Stimulated activated CD8-positive, alpha-beta memory T cell treated with anti-CD3 and anti-CD28 coated beads, Interleukin-4, amount 100 ng/mL, for 1 hour (primary cell): ENCODE data around the gene C14orf93.
A peak's percentile ranks its signal among the peaks of the same experiment; 100 is the strongest.

Experiments used
- DNase-seq, 2 donors: peaks; one replicate each; pipeline ENCODE4 v3.0.0-alpha.2; 2020; ENCODE audit warnings: low read depth in 2 of 2, low spot score in 1 of 2

The C14orf93 gene

DNA sequence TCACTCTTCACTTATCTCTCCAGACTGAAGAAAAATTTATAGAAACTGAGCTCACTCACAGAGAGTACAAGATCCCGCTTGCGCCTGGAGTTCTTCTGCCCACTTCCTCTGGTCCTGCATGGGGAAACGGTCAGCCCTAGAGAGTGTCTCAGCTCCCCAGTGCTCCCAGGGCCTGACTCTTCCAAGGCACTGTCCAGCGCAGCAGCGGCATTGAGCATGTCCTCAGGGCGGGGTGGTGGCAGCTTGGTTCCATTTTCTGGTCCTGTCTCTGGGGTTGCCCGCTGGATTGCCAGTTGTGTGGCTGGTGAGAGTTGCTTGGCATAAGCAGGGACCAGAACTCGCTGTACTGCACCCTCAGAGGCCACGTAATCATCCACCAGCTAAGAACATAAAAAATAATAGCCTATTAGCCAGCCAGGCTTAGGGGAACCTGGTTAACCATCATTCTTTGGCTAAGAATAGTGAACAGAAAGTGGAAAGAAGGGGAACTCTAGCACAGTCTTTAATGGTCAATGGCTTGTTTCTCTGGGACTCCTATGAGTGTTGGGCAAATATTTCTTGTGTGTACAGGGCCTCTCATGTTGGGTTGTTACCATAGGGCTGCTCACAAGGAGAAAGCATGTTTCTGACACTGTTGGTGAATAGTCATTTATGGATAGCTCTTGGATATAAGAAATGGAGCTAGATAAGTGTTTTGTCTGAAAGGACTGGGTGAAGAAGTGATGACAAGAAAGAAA lies 13.9 kb downstream of the C14orf93 start:
- no peak for DNase-seq

DNA sequence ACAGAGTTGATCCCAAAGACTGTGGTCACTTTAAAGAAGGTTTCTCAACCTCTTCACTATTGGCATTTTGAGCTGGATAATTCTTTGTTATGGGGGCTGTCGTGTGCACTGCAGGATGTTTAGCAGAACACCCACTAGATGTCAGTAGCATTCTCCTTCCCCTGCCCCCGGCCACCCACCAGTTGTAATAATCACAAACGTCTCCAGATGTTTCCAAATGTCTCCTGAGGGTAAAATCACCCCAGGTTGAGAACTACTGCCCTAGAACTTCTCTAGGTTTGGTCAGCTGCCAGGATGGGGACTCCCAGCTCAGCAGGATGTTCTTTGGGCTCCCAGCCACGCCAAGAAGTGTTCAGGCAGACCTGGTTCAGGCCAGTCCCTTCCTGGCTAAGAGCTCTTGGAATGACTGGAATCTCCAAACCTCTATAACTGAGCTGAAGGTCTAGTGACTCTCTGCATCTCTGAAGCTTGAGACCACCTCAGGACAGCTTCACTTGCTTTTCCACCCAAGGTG lies 15.1 kb downstream of the C14orf93 start:
- no peak for DNase-seq

DNA sequence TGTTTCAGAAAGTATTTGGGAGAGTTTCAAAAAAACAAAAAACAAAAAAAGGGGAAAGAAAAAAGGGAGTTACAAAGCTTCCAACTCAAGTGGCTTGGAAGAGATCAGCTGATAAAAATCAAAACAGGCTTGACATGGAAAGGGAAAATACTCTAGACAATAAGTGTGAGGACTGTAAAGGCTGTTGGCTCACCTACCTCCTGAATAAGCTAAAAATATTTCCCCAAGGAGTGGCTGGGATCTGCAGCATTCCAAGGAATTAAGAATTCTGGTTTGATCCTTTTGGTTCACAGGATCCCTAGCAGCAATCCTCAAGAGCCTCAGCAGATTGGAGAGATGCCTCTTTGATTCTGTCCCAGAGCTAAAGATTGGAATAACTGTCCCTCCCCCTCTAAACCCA lies 16.4 kb downstream of the C14orf93 start:
- no peak for DNase-seq

DNA sequence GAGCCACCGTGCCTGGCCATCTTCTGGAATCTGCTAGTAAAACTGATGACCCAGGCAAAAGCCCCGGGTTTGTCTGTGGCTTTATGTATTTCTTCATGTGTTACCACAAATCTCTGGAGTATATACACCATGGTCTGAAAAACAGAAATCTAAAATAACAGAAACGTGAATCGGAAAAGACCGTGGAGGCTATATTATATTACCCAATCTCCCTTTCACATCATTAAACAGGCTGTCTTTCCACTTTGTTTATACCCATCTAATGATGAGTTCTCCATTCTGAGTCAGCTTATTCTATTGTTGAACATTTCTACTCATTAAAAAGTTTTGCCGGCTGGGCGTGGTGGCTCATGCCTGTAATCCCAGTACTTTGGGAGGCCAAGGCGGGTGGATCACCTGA lies 18.1 kb downstream of the C14orf93 start:
- no peak for DNase-seq

DNA sequence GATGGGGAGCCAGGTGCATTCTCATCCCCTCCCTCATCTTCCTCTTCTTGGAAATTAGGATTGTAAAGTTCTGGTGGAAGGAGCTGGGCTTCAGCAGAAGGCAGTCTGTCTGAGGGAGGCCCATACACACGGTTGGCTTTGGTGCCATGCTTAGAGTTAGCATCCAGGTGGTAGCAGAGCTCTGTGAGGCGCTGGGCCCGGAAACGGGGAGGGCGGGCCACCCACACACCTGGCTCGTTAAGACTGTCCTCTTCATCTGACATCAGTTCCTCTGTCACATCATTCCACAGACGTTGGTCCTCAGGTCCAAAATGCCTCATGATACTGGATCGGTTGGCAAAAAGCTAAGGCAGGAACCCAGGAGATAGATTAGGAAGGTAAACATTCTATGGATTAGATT lies 22.7 kb downstream of the C14orf93 start:
- no peak for DNase-seq

DNA sequence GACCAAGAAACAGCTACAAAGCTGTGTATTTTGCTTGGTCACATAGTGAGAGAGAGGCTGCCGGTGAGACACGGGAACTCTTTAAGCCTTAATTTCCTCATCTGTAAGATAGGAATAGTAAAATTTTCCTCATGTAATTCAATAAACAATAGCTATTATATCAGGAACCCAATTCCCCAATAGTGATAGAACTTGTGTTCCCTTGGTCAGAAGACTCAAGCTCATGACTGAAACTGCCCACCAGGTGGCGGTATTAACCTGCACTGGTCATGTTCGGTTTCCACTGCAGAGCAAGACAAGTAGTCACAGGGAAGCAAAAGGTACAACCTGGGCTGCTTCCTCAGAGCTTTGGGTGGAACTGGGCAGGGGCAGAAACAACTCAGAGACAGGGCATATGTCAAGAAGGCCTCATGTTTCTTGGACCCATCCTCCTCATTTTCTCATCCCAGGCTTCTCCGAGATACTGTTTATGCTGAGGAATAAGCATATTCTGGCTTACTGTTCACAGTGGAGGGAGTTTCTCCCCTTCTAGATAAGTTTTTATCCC lies 23.4 kb downstream of the C14orf93 start:
- peak; percentile 86 to 89 for DNase-seq

DNA sequence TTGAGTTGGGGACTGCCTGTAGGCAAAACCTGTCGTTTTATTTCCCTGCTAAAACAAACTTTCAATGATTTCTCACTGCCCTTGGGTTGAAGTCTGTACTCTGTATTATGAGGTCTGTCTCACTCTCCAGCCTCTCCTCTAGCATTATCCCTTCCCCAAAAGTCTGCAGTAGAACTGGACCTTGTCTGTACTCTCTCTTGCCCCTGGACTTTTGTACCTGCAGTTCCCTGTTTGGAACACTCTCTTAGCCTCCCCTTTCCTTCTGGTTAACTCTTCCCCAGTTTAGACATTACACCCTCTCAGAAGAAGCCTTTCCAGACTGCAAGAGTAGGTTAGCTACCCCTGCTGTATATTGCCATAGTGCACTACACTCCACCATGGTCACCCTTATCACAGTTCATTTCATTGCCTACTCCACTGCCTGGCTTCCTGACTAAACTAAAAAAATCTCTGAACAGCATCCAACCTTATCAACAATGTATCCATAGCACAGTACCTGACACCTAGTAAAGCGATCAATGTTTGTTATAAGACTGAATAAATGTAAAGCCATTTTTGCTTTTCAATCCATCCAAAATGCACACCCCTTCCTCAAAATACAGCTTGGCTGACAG lies 23.9 kb downstream of the C14orf93 start:
- DNase-seq: no peak

DNA sequence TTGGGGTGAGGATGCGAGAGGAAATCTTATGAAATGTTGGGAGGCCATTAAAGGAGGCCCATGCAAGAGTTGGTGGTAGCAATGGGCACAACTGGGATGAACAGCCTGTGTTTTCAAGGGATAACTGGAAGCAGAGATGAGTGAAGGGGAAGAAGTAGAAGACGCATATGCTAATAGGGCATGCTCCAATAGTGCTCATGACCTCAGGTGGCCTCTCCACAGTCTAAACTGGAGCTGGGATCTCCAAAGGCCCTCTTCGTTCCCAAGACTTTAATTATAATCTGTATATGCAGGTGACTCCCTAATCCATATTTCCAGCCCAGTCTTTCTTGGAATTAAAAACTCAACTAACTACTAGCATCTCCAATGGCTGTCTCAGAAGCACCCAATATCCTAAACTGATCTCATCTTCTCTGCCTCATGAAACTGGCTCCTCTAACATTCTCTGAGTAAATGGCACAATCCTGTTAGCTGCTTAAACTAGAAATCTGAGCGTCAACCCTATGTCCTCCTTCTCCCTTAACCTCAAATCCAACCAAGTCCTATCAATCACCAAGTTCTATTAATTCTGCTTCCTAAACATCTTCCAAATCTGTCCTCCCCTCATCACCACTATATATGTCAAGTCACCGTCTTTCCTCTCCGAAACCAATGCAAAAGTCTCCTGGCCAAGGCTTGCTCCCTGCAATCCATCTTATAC lies 24.8 kb downstream of the C14orf93 start:
- DNase-seq: no peak

DNA sequence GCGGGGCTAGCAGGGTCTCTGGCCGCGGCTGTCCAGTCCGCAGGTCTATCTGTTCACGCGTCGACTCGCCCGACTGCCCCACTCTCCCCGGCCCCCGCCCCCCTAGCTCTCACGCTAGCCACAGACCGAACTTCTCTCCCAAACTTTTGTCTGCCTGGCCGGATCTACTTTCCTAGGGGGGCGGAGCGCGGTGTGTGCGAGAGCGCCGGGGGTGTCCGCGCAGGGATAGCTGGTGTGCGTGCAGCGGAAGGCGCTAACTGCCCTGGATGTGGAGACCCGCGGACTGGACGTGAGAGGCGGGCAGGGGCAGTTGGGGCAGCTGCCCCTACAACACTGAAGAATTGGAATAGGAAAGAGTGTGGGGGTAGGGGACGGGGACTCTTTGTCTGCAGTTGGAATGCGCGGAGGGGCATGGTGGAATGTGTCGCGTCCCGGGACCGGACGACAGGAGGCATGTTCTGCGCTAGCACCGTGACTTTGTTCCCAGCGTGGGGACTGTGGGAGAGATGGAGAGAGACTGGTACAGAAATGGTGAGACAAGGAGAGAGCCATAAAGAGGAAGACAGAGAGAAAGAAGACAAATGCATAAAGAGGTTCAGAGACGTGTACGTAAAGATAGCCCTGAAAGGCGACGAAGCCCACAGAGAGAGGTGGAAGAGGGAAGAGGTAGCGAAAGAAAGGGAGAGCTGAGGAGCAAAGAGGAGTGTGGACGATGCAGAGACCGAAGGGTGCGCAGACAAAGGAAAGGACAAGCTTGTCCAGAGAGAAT lies 27.3 kb downstream of the C14orf93 start, which contains the start of gene AJUBA:
Gene AJUBA, minus strand, starts transcription at position 75 of the 769 bp plus-strand sequence. CDS start 285 bp downstream, outside the sequence.
- peak in 1 of 2 donors; percentile 37 for DNase-seq

DNA sequence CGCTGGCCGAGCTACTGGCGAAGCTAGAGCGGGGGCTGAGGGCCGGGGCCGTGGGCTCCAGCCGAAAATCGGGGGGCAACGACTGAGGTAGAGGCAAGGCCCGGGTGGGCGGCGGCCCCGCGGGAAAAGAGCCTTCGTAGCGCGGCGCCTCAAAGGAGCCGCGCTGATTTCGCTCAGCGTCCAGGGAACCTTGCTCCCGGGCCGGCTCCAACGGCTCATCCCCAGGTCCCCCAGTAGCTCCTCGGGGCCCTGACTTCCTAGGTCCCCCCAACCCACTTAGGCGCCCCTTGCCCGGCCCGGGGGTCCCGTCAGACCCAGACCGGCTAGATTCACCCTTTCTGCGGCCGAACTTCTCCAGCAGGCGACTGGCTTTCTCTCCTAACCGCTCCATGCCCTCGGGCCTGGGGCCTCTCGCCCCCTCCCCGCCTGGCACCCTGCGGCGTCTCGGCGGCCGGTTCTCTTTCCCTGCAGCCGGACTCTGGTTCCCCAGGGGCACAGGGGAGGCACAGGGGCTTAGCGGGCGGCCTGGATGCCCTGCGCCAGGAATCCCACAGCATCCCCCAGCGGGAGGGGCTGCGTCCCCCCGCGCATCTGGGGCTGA lies 28.0 kb downstream of the C14orf93 start:
- DNase-seq: no peak

DNA sequence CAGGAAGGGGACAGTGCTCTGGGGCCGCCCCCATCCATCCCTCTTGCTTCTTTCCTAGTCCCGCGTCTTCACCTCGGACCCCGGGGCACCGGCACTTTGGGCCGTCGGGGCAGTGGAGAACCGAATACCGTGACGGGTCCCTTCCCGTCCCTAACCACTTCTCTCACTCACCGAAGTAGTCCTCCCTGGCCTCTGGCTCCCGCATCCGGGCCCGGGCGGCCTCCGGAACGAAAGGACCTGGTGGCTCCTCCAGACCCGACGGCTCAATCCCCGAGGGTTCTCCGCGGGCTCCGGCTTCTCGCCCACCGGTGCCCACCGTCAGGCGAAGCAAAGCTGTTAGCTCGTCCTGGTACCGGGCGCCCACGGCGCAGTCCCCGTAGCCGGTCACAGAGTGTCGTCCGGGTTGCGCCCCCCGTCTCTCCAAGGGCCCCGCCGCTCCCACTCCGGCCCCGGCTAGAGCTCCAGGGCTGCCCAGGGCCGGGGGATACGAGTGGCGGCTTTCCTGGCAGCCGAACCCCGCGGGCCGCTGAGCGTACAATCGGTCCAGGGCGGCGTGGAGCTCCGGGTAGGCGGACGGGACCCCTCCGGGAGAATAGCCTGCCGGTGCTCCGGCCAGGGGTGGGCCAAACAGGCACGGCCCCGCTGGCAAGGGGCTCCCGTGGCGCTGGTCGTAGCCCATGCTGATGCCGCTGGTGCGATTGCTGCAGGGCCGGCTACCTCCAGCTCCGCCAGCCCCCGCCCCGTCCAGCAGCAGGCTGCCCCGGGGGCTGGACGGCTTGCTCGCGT lies 28.7 kb downstream of the C14orf93 start:
- no peak for DNase-seq

DNA sequence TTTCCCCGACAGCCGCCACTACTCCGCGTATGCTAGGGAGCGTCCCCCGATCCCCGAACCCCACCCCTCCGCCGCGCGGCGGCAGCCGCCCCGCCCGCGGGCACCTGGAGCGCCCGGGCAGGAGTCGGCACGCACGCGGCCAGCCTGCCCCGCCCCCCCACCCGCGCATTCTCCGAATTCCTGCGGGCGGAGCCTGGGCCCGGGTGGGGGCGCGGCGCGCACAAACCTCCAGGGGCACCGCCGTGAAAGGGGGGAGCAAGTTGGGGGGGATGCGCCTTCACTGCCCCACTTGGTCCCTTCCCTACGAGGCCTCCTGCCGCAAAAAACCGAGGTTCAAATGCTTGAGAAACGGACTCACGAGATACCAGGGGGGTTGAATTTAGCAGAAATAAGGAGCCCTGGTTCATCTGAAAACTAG lies 29.3 kb downstream of the C14orf93 start:
- DNase-seq: no peak

DNA sequence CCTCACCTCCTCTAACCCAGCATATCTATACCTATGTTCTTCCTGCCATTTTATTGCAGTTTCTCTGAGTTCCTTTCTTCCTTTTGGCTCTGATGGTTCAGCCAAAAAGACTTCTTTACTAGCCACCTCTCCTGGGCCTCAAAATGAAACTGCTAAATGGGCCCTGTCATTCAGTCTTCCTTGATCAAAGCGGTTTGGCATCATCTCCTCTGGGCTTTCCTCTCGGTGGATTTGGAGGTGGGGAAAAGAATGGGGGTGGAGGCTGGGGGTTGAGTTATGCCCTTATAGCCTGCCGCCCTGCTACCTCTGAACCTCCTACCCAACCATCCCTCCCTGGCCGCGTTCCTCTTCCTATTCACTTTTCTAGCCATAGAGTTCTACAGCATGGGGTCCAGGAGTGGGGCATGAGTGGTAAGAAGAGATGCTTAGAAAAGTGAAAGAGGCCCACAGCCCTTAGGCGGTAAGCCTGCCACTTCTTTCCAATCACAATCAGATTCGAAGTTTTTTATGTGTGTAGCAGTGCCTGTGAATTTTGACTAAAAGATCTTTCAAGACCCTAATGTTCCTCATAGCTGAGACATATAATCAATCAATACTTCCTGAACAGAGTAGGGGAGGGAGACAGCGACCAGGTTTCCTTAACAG lies 30.1 kb downstream of the C14orf93 start:
- no peak for DNase-seq

DNA sequence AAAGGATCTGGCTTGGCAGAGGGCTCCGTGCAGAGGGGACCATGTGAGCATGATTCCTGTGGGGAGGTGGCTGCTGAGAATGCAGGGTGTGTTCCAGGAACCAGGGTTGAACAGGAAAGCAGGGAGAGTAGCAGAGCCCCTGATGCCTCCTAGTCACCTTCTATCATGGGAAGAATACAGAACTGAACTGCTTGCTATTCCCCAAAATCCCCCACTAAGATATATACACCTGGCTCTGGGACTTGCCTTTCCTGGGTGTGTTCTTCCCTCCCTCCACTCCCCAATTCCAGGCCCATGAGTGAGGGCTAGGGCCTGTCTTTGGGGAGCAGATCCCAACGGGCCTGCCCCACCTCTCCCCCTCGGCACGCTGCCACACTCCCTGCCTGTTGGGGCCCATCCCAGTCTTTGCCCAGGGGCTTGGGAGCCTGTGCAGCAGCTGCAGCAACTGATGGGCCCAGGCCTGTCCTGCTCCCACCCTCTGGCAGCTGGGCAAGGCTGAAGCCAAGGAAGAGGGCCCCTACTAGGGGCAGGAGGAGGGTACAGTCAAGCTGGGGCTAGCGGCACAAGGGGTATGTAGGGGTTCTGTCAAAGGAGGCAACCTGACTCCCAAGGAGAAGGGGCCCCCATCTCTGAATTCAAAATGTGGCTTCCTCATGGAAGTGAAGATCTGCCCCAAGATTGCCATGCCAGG lies 30.8 kb downstream of the C14orf93 start:
- no peak for DNase-seq

DNA sequence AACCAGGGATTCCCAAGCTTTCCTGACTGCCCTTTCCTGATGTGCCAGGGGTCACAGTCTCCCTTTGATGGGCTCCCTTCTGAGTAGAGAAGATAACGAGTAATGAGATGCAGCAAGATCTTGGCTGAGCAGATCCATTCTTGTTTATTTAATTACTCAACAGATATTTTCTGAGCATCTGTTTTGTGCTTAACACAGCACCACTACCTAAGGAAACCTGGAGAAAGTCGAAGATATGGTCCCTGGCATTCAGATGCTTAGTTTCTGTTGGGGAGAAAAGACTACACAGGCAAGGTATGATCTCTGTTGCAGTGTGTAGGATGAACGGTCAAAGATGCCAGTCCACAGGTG lies 31.5 kb downstream of the C14orf93 start:
- no peak for DNase-seq

DNA sequence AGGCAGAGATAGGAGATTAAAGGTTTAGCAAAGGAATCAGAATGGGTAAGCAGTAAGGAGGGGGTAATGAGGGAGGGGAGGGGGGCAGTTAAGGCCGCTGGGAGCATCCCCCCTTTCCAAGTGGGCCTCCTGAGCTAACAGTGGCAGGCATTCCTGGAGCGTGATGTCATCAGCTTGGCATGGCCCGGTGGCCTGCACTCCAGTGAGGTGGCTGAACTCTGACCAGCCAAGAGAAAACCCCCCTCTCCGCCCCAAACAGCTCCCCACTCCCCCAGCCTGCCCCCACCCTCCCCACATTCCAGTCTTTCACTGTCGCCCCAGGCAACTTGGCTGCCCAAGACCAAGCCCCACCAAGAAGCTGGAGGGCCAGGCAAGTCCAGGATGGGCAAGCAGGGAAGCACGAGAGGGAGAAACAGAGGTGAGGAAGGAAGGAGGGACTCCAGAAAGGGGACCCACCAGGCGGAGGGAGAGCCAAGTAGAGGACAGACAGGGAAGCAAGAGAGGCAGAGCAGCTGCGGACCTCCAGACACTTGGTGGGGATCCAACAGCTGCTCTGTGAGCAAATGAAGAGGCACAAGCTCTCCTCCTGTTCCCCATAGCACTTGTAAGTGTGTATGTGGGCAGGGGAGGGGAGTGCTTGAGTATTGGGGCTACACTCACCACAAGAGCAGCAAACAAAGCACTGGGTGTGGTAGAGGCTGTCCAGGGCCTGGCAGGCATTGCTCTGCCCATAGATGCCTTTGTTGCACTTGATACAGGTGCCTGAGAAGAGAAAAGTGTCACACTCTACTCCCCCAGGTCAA lies 32.1 kb downstream of the C14orf93 start:
- DNase-seq: no peak

DNA sequence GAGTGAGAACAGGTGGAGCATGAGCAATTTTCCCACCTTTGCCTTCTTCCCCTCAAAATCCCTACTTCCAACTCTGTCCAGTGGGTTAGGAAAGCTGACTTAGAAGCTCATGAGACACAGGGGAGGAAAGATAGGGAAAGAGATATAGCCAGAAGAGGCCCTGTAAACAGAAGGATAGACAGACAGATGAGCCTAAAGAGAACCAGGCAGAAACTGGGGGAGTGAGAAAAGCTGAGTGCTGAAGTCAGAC lies 32.6 kb downstream of the C14orf93 start:
- no peak for DNase-seq
